Keratinocyte (primary cell): ENCODE results near the gene BLACAT1. TPM values are rescaled to one million over a fixed set of nuclear protein-coding genes. Genes with fewer than 3 reads are reported as not detected.

Experiments
- DNase-seq: peaks from one replicate; pipeline ENCODE4 v3.0.0-alpha.2; 2011; ENCODE audit warnings: low read depth, missing footprints, low spot score
- FAIRE-seq: peaks from 2 replicates; lab custom pipeline; 2011; peaks lifted over from hg19 to GRCh38; lab: Jason Lieb, UNC
- H2AFZ ChIP-seq: 2 replicates; pipeline ENCODE4 v1.6.0; 2012; ENCODE audit warnings: low read length, control low read depth, inconsistent platforms; ENCODE audit not compliant: control insufficient read depth
- H3K27ac ChIP-seq: 2 replicates; pipeline ENCODE4 v1.5.1; 2011; ENCODE audit warnings: low read length; ENCODE audit not compliant: control insufficient read depth, insufficient read depth
- H3K27me3 ChIP-seq: 3 replicates; pipeline ENCODE4 v1.6.0; 2011; ENCODE audit warnings: low read length; ENCODE audit not compliant: control insufficient read depth, insufficient read depth; ENCODE audit errors: extremely low read depth
- H3K36me3 ChIP-seq, 2 experiments: 2 replicates in 1 of 2; 3 replicates in 1 of 2; pipeline ENCODE4 v1.5.1; 2011; ENCODE audit warnings: low read length in 2 of 2, mild to moderate bottlenecking in 1 of 2; ENCODE audit not compliant: control insufficient read depth in 2 of 2, insufficient read depth in 2 of 2; ENCODE audit errors: extremely low read depth in 1 of 2
- H3K4me1 ChIP-seq: 3 replicates; pipeline ENCODE4 v1.5.1; 2011; ENCODE audit warnings: low read length; ENCODE audit not compliant: control insufficient read depth, insufficient read depth; ENCODE audit errors: extremely low read depth
- H3K4me2 ChIP-seq: 3 replicates; pipeline ENCODE4 v1.6.0; 2011; ENCODE audit warnings: low read depth, low read length; ENCODE audit not compliant: control insufficient read depth, insufficient read depth; ENCODE audit errors: extremely low read depth
- H3K4me3 ChIP-seq, 3 experiments: fragments of 200-600 bp in 1 of 3; sonication (generic) in 1 of 3; 2 replicates in 2 of 3; 3 replicates in 1 of 3; pipeline ENCODE4 v1.5.1; 2011 to 2016; ENCODE audit warnings: low read length in 3 of 3, mild to moderate bottlenecking in 3 of 3, control low read depth in 2 of 3, inconsistent platforms in 1 of 3, low read depth in 1 of 3, mixed read lengths in 1 of 3, mixed run types in 1 of 3, moderate library complexity in 1 of 3; ENCODE audit not compliant: control insufficient read depth in 2 of 3, insufficient read depth in 2 of 3; ENCODE audit errors: extremely low read depth in 1 of 3
- H3K79me2 ChIP-seq: 2 replicates; pipeline ENCODE4 v1.6.0; 2012; ENCODE audit warnings: low read length; ENCODE audit not compliant: control insufficient read depth, insufficient read depth
- H3K9ac ChIP-seq: 3 replicates; pipeline ENCODE4 v1.6.0; 2011; ENCODE audit warnings: low read length; ENCODE audit not compliant: control insufficient read depth, insufficient read depth; ENCODE audit errors: extremely low read depth
- H3K9me1 ChIP-seq: 3 replicates; pipeline ENCODE4 v1.6.0; 2011; ENCODE audit warnings: low read length; ENCODE audit not compliant: control insufficient read depth, insufficient read depth; ENCODE audit errors: extremely low read depth
- H3K9me3 ChIP-seq: 2 replicates; pipeline ENCODE4 v1.5.1; 2012; ENCODE audit warnings: low read depth, low read length; ENCODE audit not compliant: control insufficient read depth
- H4K20me1 ChIP-seq: 3 replicates; pipeline ENCODE4 v1.6.0; 2011; ENCODE audit warnings: low read length; ENCODE audit not compliant: control insufficient read depth, insufficient read depth; ENCODE audit errors: extremely low read depth
- CTCF ChIP-seq, 3 experiments: IDR thresholded peaks in 1 of 3; conservative IDR thresholded peaks in 1 of 3; optimal IDR thresholded peaks in 1 of 3; 2 replicates in 2 of 3; 3 replicates in 1 of 3; pipeline versions ENCODE3 to v1.5.1; 2011; ENCODE audit warnings: low read length in 3 of 3, mild to moderate bottlenecking in 3 of 3, moderate library complexity in 2 of 3, control low read depth in 1 of 3, inconsistent platforms in 1 of 3; ENCODE audit not compliant: insufficient read depth in 2 of 3; ENCODE audit errors: extremely low read depth in 1 of 3
- EZH2 ChIP-seq: IDR thresholded peaks from one replicate; pipeline ENCODE4 v1.6.1; 2012; ENCODE audit warnings: inconsistent platforms, mild to moderate bottlenecking, low read length, moderate library complexity
- dilution Hi-C: fragments of 300-500 bp; cut with MboI; formaldehyde crosslinking; loops from one replicate; pipeline ENCODE4 v1.7.0; 2020; ENCODE audit warnings: low sequenced_read_pairs; ENCODE audit not compliant: extremely low pct_ligation_motif_present
- polyA plus RNA-seq, 5 experiments: library from polyadenylated mRNA; depleted of rRNA in 3 of 5; stranded (reverse) in 3 of 5; stranded (forward) in 1 of 5; unstranded in 1 of 5; fragments of >200 nt; gene quantifications; 1 replicate in 1 of 5; 2 replicates in 3 of 5; 3 replicates in 1 of 5; pipeline versions ENCODE4 v1.2.1 to v1.2.3, GENCODE V29; 2011 to 2012; ENCODE audit warnings: missing spikeins in 2 of 5, low read depth in 1 of 5, low replicate concordance in 1 of 5

Gene BLACAT1
- polyA plus RNA-seq, 1 donor (not counting 4 experiments of a cell fraction or from before 2014, with no cell fraction given) = 4.0 TPM

GRCh38 chr1:205417870-205418635 lies 37.8 kb downstream of the BLACAT1 start:
- H3K9me1 ChIP-seq = no peaks in the 10 kb centered on the region
- FAIRE-seq = no peak
- H3K9me3 ChIP-seq = no peaks in the 10 kb centered on the region
- no peak for TF ChIP-seq CTCF (optimal IDR thresholded peaks at IDR 0.05 in 1 of 3, IDR thresholded peaks at IDR 0.05 in 1 of 3, conservative IDR thresholded peaks at IDR 0.05 in 1 of 3; ENCODE audit: extremely low read depth in 1 of 3, insufficient read depth in 2 of 3, low read length in 3 of 3)
- no peak for TF ChIP-seq EZH2
- no peaks in the 10 kb centered on the region for H3K79me2 ChIP-seq
- H3K36me3 ChIP-seq = no peaks in the 10 kb centered on the region
- dilution Hi-C loops = no loop called here
- H2AFZ ChIP-seq = no peak overlapping the region
- H4K20me1 ChIP-seq = no peaks in the 10 kb centered on the region
- H3K4me2 ChIP-seq = no peak overlapping the region
- H3K27me3 ChIP-seq = peaks cover 16% of the 10 kb centered on the region
- H3K27ac ChIP-seq = no peak overlapping the region
- no peak for DNase-seq
- H3K4me1 ChIP-seq = no peaks in the 10 kb centered on the region
- H3K9ac ChIP-seq = no peak overlapping the region
- H3K4me3 ChIP-seq = no peak overlapping the region

GRCh38 chr1:205416322-205416721 lies 39.5 kb downstream of the BLACAT1 start:
- DNase-seq (no peak), FAIRE-seq (no peak)
- H3K79me2 ChIP-seq = no peaks in the 10 kb centered on the region
- H3K36me3 ChIP-seq = no peaks in the 10 kb centered on the region
- H3K4me3 ChIP-seq = no peak overlapping the region
- no peak overlapping the region for H3K9ac ChIP-seq
- TF ChIP-seq CTCF (optimal IDR thresholded peaks at IDR 0.05 in 1 of 3, IDR thresholded peaks at IDR 0.05 in 1 of 3, conservative IDR thresholded peaks at IDR 0.05 in 1 of 3; ENCODE audit: extremely low read depth in 1 of 3, insufficient read depth in 2 of 3, low read length in 3 of 3) (no peak), EZH2 (no peak)
- H3K9me3 ChIP-seq = no peaks in the 10 kb centered on the region
- no peak overlapping the region for H3K4me2 ChIP-seq
- H4K20me1 ChIP-seq = no peaks in the 10 kb centered on the region
- H3K9me1 ChIP-seq = no peaks in the 10 kb centered on the region
- no peaks in the 10 kb centered on the region for H3K4me1 ChIP-seq
- H3K27ac ChIP-seq = no peak overlapping the region
- H3K27me3 ChIP-seq = peaks cover 8% of the 10 kb centered on the region
- no peak overlapping the region for H2AFZ ChIP-seq
- dilution Hi-C loops = no loop called here
